Measurements from ENCODE around the gene ZNF496. TPM values are rescaled to one million over a fixed set of nuclear protein-coding genes. Genes with fewer than 3 reads are reported as not detected.

Gene ZNF496
- total and polyA plus RNA-seq, 9 of the 15 experiments (the other 6 are each of a cell fraction or from before 2014, with no cell fraction given), result 4.3 to 54.0 (median 31.3) TPM

DNA sequence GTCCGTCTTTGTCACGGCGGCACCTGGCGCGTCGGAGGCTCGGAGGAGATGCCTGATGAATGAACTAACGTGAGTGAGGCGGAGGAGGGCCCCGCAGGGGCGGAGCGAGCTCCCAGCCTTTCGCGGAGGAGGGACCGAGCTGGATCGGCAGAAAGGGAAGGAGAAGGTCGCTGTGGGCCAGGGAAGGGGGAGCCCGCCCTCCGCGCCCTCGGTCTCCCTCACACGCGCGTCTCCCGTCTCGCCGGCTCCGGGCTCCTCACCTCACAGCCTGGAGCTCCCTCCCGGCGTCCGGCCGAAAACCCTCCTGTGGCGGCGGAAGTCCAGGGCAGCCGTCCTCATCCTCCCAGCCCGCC lies 519 bp downstream of the ZNF496 start (continued):
- TF ChIP-seq, protein P1, sequence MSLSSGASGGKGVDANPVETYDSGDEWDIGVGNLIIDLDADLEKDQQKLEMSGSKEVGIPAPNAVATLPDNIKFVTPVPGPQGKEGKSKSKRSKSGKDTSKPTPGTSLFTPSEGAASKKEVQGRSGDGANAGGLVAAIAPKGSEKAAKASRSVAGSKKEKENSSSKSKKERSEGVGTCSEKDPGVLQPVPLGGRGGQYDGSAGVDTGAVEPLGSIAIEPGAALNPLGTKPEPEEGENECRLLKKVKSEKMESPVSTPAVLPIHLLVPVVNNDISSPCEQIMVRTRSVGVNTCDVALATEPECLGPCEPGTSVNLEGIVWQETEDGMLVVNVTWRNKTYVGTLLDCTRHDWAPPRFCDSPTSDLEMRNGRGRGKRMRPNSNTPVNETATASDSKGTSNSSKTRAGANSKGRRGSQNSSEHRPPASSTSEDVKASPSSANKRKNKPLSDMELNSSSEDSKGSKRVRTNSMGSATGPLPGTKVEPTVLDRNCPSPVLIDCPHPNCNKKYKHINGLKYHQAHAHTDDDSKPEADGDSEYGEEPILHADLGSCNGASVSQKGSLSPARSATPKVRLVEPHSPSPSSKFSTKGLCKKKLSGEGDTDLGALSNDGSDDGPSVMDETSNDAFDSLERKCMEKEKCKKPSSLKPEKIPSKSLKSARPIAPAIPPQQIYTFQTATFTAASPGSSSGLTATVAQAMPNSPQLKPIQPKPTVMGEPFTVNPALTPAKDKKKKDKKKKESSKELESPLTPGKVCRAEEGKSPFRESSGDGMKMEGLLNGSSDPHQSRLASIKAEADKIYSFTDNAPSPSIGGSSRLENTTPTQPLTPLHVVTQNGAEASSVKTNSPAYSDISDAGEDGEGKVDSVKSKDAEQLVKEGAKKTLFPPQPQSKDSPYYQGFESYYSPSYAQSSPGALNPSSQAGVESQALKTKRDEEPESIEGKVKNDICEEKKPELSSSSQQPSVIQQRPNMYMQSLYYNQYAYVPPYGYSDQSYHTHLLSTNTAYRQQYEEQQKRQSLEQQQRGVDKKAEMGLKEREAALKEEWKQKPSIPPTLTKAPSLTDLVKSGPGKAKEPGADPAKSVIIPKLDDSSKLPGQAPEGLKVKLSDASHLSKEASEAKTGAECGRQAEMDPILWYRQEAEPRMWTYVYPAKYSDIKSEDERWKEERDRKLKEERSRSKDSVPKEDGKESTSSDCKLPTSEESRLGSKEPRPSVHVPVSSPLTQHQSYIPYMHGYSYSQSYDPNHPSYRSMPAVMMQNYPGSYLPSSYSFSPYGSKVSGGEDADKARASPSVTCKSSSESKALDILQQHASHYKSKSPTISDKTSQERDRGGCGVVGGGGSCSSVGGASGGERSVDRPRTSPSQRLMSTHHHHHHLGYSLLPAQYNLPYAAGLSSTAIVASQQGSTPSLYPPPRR (CRISPR knock-in tag; IDR thresholded peaks at IDR 0.05; ENCODE audit: borderline replicate concordance), result no peak; the same call in 1 of the 2 replicates
- TF ChIP-seq TSC22D4 (tag; IDR thresholded peaks at IDR 0.05) (no peak), ZBTB11 (CRISPR knock-in tag; IDR thresholded peaks at IDR 0.05) (no peak), PYGO2 (tag; IDR thresholded peaks at IDR 0.05) (no peak), MTA3 (IDR thresholded peaks at IDR 0.05; ENCODE audit: borderline replicate concordance) (peak; percentile 34; the same call in 1 of the 2 replicates), RBM22 (IDR thresholded peaks at IDR 0.05; ENCODE audit: low read depth, low read length, poor library complexity, severe bottlenecking) (peak; percentile 64), ZNF583 (CRISPR knock-in tag; IDR thresholded peaks at IDR 0.05) (0 out of 2 replicates have a peak, but pooled peaks have one; percentile 43), RUNX1 (IDR thresholded peaks at IDR 0.05; ENCODE audit: low read depth) (no peak), SMARCE1 (IDR thresholded peaks at IDR 0.05) (peak; percentile 41; the same call in 1 of the 2 replicates), ZNF174 (CRISPR knock-in tag; IDR thresholded peaks at IDR 0.05) (no peak)
- TF ChIP-seq, protein P2, sequence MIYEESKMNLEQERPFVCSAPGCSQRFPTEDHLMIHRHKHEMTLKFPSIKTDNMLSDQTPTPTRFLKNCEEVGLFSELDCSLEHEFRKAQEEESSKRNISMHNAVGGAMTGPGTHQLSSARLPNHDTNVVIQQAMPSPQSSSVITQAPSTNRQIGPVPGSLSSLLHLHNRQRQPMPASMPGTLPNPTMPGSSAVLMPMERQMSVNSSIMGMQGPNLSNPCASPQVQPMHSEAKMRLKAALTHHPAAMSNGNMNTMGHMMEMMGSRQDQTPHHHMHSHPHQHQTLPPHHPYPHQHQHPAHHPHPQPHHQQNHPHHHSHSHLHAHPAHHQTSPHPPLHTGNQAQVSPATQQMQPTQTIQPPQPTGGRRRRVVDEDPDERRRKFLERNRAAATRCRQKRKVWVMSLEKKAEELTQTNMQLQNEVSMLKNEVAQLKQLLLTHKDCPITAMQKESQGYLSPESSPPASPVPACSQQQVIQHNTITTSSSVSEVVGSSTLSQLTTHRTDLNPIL (CRISPR knock-in tag; IDR thresholded peaks at IDR 0.05), result no peak
- TF ChIP-seq, protein P3, sequence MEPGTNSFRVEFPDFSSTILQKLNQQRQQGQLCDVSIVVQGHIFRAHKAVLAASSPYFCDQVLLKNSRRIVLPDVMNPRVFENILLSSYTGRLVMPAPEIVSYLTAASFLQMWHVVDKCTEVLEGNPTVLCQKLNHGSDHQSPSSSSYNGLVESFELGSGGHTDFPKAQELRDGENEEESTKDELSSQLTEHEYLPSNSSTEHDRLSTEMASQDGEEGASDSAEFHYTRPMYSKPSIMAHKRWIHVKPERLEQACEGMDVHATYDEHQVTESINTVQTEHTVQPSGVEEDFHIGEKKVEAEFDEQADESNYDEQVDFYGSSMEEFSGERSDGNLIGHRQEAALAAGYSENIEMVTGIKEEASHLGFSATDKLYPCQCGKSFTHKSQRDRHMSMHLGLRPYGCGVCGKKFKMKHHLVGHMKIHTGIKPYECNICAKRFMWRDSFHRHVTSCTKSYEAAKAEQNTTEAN (CRISPR knock-in tag; IDR thresholded peaks at IDR 0.05), result no peak
- TF ChIP-seq, protein P4, sequence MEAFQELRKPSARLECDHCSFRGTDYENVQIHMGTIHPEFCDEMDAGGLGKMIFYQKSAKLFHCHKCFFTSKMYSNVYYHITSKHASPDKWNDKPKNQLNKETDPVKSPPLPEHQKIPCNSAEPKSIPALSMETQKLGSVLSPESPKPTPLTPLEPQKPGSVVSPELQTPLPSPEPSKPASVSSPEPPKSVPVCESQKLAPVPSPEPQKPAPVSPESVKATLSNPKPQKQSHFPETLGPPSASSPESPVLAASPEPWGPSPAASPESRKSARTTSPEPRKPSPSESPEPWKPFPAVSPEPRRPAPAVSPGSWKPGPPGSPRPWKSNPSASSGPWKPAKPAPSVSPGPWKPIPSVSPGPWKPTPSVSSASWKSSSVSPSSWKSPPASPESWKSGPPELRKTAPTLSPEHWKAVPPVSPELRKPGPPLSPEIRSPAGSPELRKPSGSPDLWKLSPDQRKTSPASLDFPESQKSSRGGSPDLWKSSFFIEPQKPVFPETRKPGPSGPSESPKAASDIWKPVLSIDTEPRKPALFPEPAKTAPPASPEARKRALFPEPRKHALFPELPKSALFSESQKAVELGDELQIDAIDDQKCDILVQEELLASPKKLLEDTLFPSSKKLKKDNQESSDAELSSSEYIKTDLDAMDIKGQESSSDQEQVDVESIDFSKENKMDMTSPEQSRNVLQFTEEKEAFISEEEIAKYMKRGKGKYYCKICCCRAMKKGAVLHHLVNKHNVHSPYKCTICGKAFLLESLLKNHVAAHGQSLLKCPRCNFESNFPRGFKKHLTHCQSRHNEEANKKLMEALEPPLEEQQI (IDR thresholded peaks at IDR 0.05), result no peak
